ENCODE results near the gene S100PBP.

DNA sequence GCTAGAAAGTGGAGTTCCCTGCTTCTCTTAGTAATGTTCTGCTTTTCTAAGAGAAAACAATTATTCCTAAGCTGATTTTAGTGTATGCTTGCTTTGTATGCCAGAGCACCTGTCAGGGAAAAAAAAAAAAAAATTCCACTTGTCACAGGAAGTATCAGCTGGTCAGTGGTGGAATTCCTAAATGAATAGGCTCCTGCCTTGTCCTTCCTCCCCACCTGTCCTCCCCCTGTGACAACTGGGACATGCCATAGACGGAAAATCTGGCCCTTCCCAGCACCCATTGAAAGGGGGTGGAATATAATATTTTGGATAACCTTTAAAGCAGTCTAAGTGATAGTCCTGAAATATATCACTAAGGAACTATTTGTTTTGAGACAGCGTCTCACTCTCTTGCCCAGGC lies 42.5 kb downstream of the S100PBP start:
- TF ChIP-seq TBL1XR1 (IDR thresholded peaks at IDR 0.05; ENCODE audit: low read depth, low read length) (no peak), RAD21 (IDR thresholded peaks at IDR 0.05; ENCODE audit: insufficient read depth, low read depth, low read length) (no peak), HDAC6 (IDR thresholded peaks at IDR 0.05; ENCODE audit: unreplicated experiment) (no peak), POLR2AphosphoS5 (IDR thresholded peaks at IDR 0.05; ENCODE audit: low read length) (no peak), IKZF1 (conservative IDR thresholded peaks at IDR 0.05) (no peak), CREB1 (IDR thresholded peaks at IDR 0.05; ENCODE audit: low read depth) (no peak), CHD2 (IDR thresholded peaks at IDR 0.05; ENCODE audit: borderline replicate concordance, low read depth, low read length) (no peak), TCF12 (IDR thresholded peaks at IDR 0.05; ENCODE audit: low read depth, low read length) (no peak), BRCA1 (IDR thresholded peaks at IDR 0.05; ENCODE audit: low read depth, low read length) (no peak)
- TF ChIP-seq, protein P1, sequence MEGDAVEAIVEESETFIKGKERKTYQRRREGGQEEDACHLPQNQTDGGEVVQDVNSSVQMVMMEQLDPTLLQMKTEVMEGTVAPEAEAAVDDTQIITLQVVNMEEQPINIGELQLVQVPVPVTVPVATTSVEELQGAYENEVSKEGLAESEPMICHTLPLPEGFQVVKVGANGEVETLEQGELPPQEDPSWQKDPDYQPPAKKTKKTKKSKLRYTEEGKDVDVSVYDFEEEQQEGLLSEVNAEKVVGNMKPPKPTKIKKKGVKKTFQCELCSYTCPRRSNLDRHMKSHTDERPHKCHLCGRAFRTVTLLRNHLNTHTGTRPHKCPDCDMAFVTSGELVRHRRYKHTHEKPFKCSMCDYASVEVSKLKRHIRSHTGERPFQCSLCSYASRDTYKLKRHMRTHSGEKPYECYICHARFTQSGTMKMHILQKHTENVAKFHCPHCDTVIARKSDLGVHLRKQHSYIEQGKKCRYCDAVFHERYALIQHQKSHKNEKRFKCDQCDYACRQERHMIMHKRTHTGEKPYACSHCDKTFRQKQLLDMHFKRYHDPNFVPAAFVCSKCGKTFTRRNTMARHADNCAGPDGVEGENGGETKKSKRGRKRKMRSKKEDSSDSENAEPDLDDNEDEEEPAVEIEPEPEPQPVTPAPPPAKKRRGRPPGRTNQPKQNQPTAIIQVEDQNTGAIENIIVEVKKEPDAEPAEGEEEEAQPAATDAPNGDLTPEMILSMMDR (IDR thresholded peaks at IDR 0.05 in 2 of 3, conservative IDR thresholded peaks at IDR 0.05 in 1 of 3; ENCODE audit: control insufficient read depth in 2 of 3, extremely low read depth in 1 of 3, insufficient read depth in 1 of 3, low read depth in 3 of 3, low read length in 3 of 3), result no peak
- TF ChIP-seq, protein P2, sequence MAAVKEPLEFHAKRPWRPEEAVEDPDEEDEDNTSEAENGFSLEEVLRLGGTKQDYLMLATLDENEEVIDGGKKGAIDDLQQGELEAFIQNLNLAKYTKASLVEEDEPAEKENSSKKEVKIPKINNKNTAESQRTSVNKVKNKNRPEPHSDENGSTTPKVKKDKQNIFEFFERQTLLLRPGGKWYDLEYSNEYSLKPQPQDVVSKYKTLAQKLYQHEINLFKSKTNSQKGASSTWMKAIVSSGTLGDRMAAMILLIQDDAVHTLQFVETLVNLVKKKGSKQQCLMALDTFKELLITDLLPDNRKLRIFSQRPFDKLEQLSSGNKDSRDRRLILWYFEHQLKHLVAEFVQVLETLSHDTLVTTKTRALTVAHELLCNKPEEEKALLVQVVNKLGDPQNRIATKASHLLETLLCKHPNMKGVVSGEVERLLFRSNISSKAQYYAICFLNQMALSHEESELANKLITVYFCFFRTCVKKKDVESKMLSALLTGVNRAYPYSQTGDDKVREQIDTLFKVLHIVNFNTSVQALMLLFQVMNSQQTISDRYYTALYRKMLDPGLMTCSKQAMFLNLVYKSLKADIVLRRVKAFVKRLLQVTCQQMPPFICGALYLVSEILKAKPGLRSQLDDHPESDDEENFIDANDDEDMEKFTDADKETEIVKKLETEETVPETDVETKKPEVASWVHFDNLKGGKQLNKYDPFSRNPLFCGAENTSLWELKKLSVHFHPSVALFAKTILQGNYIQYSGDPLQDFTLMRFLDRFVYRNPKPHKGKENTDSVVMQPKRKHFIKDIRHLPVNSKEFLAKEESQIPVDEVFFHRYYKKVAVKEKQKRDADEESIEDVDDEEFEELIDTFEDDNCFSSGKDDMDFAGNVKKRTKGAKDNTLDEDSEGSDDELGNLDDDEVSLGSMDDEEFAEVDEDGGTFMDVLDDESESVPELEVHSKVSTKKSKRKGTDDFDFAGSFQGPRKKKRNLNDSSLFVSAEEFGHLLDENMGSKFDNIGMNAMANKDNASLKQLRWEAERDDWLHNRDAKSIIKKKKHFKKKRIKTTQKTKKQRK (IDR thresholded peaks at IDR 0.05; ENCODE audit: low read depth, low read length), result no peak

All from GM12878 (cell line).